Posterior vena cava (tissue), 2 donors: ENCODE data around the gene PCIF1. TPM values are rescaled to one million over a fixed set of nuclear protein-coding genes. Genes with fewer than 3 reads are reported as not detected.
A peak's percentile ranks its signal among the peaks of the same experiment; 100 is the strongest.
"Not testable (repeated sequence)": the region's sequence is repeated elsewhere in the genome, so short reads cannot be mapped to it uniquely, and the experiment has no call there.

ENCODE experiments used
- DNase-seq: peaks from one replicate; pipeline ENCODE4 v3.0.0-alpha.2; 2020; ENCODE audit warnings: low spot score
- intact Hi-C, 2 donors: fragments of 100-400 bp; cut with DNase I; formaldehyde crosslinking; loops; one replicate each; pipeline versions ENCODE4 v1.14.1 to v1.14.2; 2022 to 2023
- total RNA-seq, 2 donors: library from RNA; stranded (reverse); fragmentation: NEBNext Ultra II Directional; extraction: Animal tissue kit (Norgen Biotek cat#: 25700); gene quantifications; one replicate each; pipeline ENCODE4 v1.2.1, GENCODE V29; 2021
- donor health status: DM: yes; HTN: yes; CAD: no.
- donor health status: DM: yes; HTN: yes; CAD: no.

The PCIF1 gene
- total RNA-seq, 2 donors from 2014 or later: 27.3 to 35.7 TPM

- intact Hi-C loops: loop anchor here in 1 of 2 donors (10.0 kb wide), 1 partner anchor 136 kb away; no protein-coding TSS in a partner anchor
- DNase-seq: no peak
These were observed 6.0 kb downstream of the PCIF1 start for GRCh38 chr20:45940469-45940868.

- intact Hi-C loops: loop anchor here in 1 of 2 donors (10.0 kb wide), 1 partner anchor 139 kb away; no protein-coding TSS in a partner anchor
- no peak for DNase-seq
These were observed 9.1 kb downstream of the PCIF1 start for GRCh38 chr20:45943613-45944012.

GRCh38 chr20:45944151-45944964 is 9.9 kb downstream of the PCIF1 start:
- intact Hi-C loops: loop anchor here in 1 of 2 donors (10.0 kb wide), 1 partner anchor 140 kb away; no protein-coding TSS in a partner anchor

GRCh38 chr20:45944965-45945677 is 10.6 kb downstream of the PCIF1 start:
- no peak for DNase-seq
- intact Hi-C loops: loop anchor here in 1 of 2 donors (10.0 kb wide), 1 partner anchor 140 kb away; no protein-coding TSS in a partner anchor

More at GRCh38 chr20:45944151-45944964, 9.9 kb downstream of the PCIF1 start:
- no peak for DNase-seq

- intact Hi-C loops: loop anchor here in 1 of 2 donors (10.0 kb wide), 1 partner anchor 141 kb away; no protein-coding TSS in a partner anchor
- no peak for DNase-seq
These were observed 11.2 kb downstream of the PCIF1 start for GRCh38 chr20:45945678-45946148.

GRCh38 chr20:45946149-45946970 is 11.9 kb downstream of the PCIF1 start:
- peak; percentile 88 for DNase-seq
- intact Hi-C loops: loop anchor here in 1 of 2 donors (10.0 kb wide), 1 partner anchor 142 kb away; no protein-coding TSS in a partner anchor

- intact Hi-C loops: loop anchor here in 1 of 2 donors (10.0 kb wide), 1 partner anchor 142 kb away; no protein-coding TSS in a partner anchor
- DNase-seq: no peak
These were observed 12.8 kb downstream of the PCIF1 start for GRCh38 chr20:45947110-45947866.

- intact Hi-C loops: loop anchor here in 1 of 2 donors (10.0 kb wide), 1 partner anchor 143 kb away; no protein-coding TSS in a partner anchor
These were observed 13.8 kb downstream of the PCIF1 start for GRCh38 chr20:45948261-45948733.

GRCh38 chr20:45948742-45949541 is 14.5 kb downstream of the PCIF1 start:
- intact Hi-C loops: loop anchor here in 1 of 2 donors (10.0 kb wide), 1 partner anchor 144 kb away; no protein-coding TSS in a partner anchor
- DNase-seq: no peak

More at GRCh38 chr20:45948261-45948733, 13.8 kb downstream of the PCIF1 start:
- no peak for DNase-seq

GRCh38 chr20:45949542-45950329 is 15.3 kb downstream of the PCIF1 start:
- DNase-seq: no peak
- intact Hi-C loops: loop anchor here in 1 of 2 donors (10.0 kb wide), 1 partner anchor 145 kb away; no protein-coding TSS in a partner anchor

- intact Hi-C loops: no loop called here
- DNase-seq: no peak
These were observed 15.8 kb downstream of the PCIF1 start for GRCh38 chr20:45950330-45950646.

GRCh38 chr20:45951925-45952834 is 17.7 kb downstream of the PCIF1 start:
- intact Hi-C loops: no loop called here
- no peak for DNase-seq

- peak; percentile 70 for DNase-seq
- intact Hi-C loops: no loop called here
These were observed 18.4 kb downstream of the PCIF1 start for GRCh38 chr20:45952861-45953260.

- intact Hi-C loops: no loop called here
- peak; percentile 63 for DNase-seq
These were observed 19.2 kb downstream of the PCIF1 start for GRCh38 chr20:45953672-45954071.

GRCh38 chr20:45956326-45956725 is 21.8 kb downstream of the PCIF1 start:
- intact Hi-C loops: not testable (repeated sequence)
- DNase-seq: peak; percentile 46
